T-cell (primary cell): ENCODE results near the gene FBXW12. TPM values are rescaled to one million over a fixed set of nuclear protein-coding genes. Genes with fewer than 3 reads are reported as not detected.

Experiments
- ATAC-seq, 4 experiments: fragments of 200-7000 bp in 3 of 4; fragments of 150-1000 bp in 1 of 4; cut with Tn5 transposase; replicated peaks in 1 of 4; 1 replicate in 3 of 4; 2 replicates in 1 of 4; pipeline ENCODE4 v1.10.0; 2021; ENCODE audit warnings: moderate library complexity in 3 of 4, mild to moderate bottlenecking in 2 of 4, moderate number of reproducible peaks in 1 of 4
- CTCF ChIA-PET, 2 donors: fragments of 300-600 bp; sonication (Branson Sonifier 250); formaldehyde crosslinking; loops; one replicate each; lab custom pipeline; 2022; ENCODE audit warnings: antibody characterized with exemption in 2 of 2; lab: Charles Lee
- POLR2A ChIA-PET, 2 donors: fragments of 300-600 bp; sonication (Branson Sonifier 250); formaldehyde crosslinking; loops; one replicate each; lab custom pipeline; 2022; ENCODE audit warnings: antibody characterized with exemption in 2 of 2; lab: Charles Lee
- DNase-seq, 35 experiments: peaks; one replicate each; pipeline versions ENCODE4 v3.0.0 to v3.0.0-alpha.2; 2013 to 2023
- H3K27ac ChIP-seq: one replicate; pipeline ENCODE4 v1.5.1; 2013; ENCODE audit warnings: low read length
- H3K27me3 ChIP-seq, 2 experiments: replicated peaks in 1 of 2; 1 replicate in 1 of 2; 2 replicates in 1 of 2; pipeline versions ENCODE4 v1.6.1 to v1.7.0; 2013; ENCODE audit warnings: low read length in 1 of 2, mixed read lengths in 1 of 2; ENCODE audit not compliant: control insufficient read depth in 2 of 2, insufficient read depth in 2 of 2; ENCODE audit errors: extremely low read depth in 1 of 2
- H3K36me3 ChIP-seq, 2 donors: 1 replicate in 1 of 2; 2 replicates in 1 of 2; pipeline versions ENCODE4 v1.6.1 to v1.7.0; 2013; ENCODE audit warnings: low read length in 1 of 2; ENCODE audit not compliant: control insufficient read depth in 2 of 2, insufficient read depth in 1 of 2; ENCODE audit errors: extremely low read depth in 1 of 2
- H3K4me1 ChIP-seq, 2 experiments: 1 replicate in 1 of 2; 2 replicates in 1 of 2; pipeline versions ENCODE4 v1.6.1 to v1.7.0; 2013; ENCODE audit warnings: low read length in 2 of 2, mixed read lengths in 1 of 2; ENCODE audit not compliant: insufficient read depth in 2 of 2, control insufficient read depth in 1 of 2; ENCODE audit errors: extremely low read depth in 1 of 2
- H3K4me3 ChIP-seq, 2 donors: 1 replicate in 1 of 2; 2 replicates in 1 of 2; pipeline versions ENCODE4 v1.5.1 to v1.7.0; 2013; ENCODE audit warnings: mild to moderate bottlenecking in 2 of 2, low read length in 1 of 2, moderate library complexity in 1 of 2; ENCODE audit not compliant: control insufficient read depth in 1 of 2; ENCODE audit errors: extremely low read depth in 1 of 2
- H3K9me3 ChIP-seq: 2 replicates; pipeline ENCODE4 v1.7.0; 2013
- H3K27ac Mint-ChIP-seq, 2 donors: one replicate each; pipeline ENCODE4 v1.8.0; 2020 to 2021; ENCODE audit warnings: mild to moderate bottlenecking in 2 of 2, mixed read lengths in 2 of 2
- H3K27me3 Mint-ChIP-seq, 2 donors: one replicate each; pipeline ENCODE4 v1.8.0; 2021 to 2022; ENCODE audit warnings: mixed read lengths in 2 of 2
- H3K36me3 Mint-ChIP-seq: one replicate; pipeline ENCODE4 v1.8.0; 2021; ENCODE audit warnings: mixed read lengths
- H3K4me1 Mint-ChIP-seq, 3 donors: one replicate each; pipeline ENCODE4 v1.8.0; 2020 to 2022; ENCODE audit warnings: mixed read lengths in 3 of 3, mild to moderate bottlenecking in 1 of 3
- H3K4me3 Mint-ChIP-seq, 3 donors: one replicate each; pipeline ENCODE4 v1.8.0; 2020 to 2022; ENCODE audit warnings: mild to moderate bottlenecking in 3 of 3, mixed read lengths in 3 of 3, moderate library complexity in 3 of 3
- H3K9me3 Mint-ChIP-seq, 3 donors: one replicate each; pipeline ENCODE4 v1.8.0; 2020 to 2022; ENCODE audit warnings: mixed read lengths in 3 of 3
- WGBS: methylation state at CpG from one replicate; pipeline ENCODE4 v1.1.5; 2013; ENCODE audit warnings: missing lambda C conversion rate; ENCODE audit not compliant: insufficient coverage; 5-methylcytosine and 5-hydroxymethylcytosine counted together
- total RNA-seq, 35 experiments: library from RNA in 6 of 35; stranded (reverse) in 6 of 35; fragments of 120-200 nt in 1 of 35; gene quantifications; one replicate each; pipeline versions ENCODE4 v1.2.1 to v1.2.4 and lab custom pipeline; 2013 to 2026

FBXW12 gene
- total RNA-seq, 5 donors from 2014 or later (not counting 1 experiment from before 2014, with no cell fraction given): not detected

- no peaks in the 10 kb centered on the region for H3K27me3 Mint-ChIP-seq
- peak in 3 of 35 experiments; percentile 1 to 17 (median 2) for DNase-seq
- H3K27ac ChIP-seq: no peak overlapping the region
- H3K27ac Mint-ChIP-seq: no peak overlapping the region
- ChIA-PET POLR2A (no interaction called here), CTCF (no interaction called here)
- no peak for ATAC-seq
- WGBS: 91% methylated on average over 21 of the region's 31 CpGs
- no peaks in the 10 kb centered on the region for H3K36me3 ChIP-seq
- no peaks in the 10 kb centered on the region for H3K4me1 Mint-ChIP-seq
- H3K4me1 ChIP-seq: no peaks in the 10 kb centered on the region
- no peaks in the 10 kb centered on the region for H3K27me3 ChIP-seq
- no peaks in the 10 kb centered on the region for H3K9me3 Mint-ChIP-seq
- no peaks in the 10 kb centered on the region for H3K9me3 ChIP-seq
- no peak overlapping the region for H3K4me3 ChIP-seq
- H3K4me3 Mint-ChIP-seq: no peak overlapping the region
- H3K36me3 Mint-ChIP-seq: no peaks in the 10 kb centered on the region
Measured at GRCh38 chr3:48409291-48410201, 37.5 kb downstream of the FBXW12 start.

DNA sequence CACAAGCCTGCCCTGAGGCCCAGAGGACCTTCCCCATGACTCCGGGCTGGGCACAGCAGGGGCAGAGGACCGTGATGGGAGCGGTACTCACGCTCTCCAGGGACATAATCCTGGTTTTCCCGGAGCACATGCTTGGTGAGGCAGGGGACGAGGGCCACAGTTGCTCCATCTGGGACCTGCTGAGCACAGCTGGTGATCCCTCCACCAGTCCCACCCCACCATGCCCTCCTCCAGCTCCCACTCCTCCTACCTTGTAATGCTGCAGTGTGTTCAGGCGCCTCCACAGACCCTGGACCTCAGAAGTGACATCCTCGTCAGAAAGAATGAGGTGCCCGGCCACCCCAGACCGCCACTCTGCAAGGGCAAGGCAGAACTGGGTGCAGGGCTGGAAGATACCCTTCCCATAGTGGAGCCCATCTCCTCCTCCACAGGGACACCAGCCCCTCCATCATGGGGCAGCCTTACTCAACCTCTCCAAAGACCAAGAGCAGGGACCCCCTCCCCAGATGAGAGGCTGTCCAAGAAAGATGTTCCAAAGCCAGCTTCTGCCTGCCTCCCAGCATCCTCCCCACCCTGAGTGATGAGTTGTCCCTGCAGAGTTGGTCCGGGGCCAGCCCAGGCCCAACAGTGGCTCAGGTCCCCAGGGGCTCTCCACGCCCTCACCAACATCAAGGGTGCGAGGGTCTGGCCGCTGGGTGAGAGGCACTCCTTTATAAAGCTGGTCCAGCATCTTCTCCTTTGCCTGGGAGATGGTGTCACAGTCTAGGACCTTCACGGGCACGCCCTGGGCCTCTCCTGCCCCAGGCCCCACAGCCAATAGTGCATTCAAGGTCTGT is 38.4 kb downstream of the FBXW12 start:
- no peak overlapping the region for H3K4me3 ChIP-seq
- H3K27me3 ChIP-seq: no peaks in the 10 kb centered on the region
- Mint-ChIP-seq H3K4me1 (no peaks in the 10 kb centered on the region), H3K27me3 (no peaks in the 10 kb centered on the region), H3K36me3 (no peaks in the 10 kb centered on the region), H3K4me3 (no peak overlapping the region), H3K27ac (no peak overlapping the region), H3K9me3 (no peaks in the 10 kb centered on the region)
- WGBS: 85% methylated on average over 15 of the region's 16 CpGs
- ChIA-PET CTCF (no interaction called here), POLR2A (no interaction called here)
- peak in 2 of 35 experiments; percentile 1 to 2 for DNase-seq
- no peak overlapping the region for H3K27ac ChIP-seq
- H3K4me1 ChIP-seq: no peaks in the 10 kb centered on the region
- no peaks in the 10 kb centered on the region for H3K9me3 ChIP-seq
- no peaks in the 10 kb centered on the region for H3K36me3 ChIP-seq
- no peak for ATAC-seq

- CTCF ChIA-PET: no interaction called here
- POLR2A ChIA-PET: no interaction called here
Measured at GRCh38 chr3:48411041-48411588, 39.1 kb downstream of the FBXW12 start.

DNA sequence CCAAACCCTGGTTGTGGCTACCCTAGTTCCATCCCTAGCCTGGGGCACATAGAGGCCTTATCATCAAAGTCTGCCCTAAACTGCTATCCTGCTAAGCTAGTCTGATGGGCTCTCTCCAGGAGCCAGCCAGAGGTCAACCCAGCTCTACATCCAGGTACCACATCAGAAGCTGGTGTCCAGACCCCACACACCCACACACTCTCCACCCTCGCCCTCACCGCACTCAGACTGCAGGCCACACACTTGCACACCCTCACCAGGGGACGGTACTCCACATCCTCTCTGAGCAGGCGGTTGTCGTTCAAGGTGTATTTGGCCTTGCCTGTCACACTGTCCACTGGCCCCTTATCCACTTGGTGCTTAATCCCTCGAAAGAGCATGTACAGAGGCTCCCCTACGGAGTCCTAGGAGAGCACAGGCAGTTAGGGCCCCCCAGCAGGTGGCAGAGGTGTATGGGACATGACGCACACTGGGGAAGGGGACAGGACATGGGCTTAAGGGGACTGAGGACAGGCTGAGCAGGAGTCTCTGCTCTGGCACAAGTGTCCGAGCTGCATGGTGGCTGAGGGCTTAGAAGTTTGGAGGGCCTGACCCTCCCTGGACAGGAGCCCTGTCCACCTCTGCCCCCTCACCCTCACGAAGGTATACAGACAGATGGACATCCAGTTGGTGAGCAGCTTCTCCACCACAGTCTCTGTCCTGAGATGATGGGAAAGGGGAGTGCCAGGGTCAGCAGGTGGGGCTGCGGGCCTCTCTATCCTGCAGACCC is 39.8 kb downstream of the FBXW12 start:
- Histone ChIP-seq H3K27ac (no peak overlapping the region), H3K9me3 (no peaks in the 10 kb centered on the region), H3K36me3 (no peaks in the 10 kb centered on the region), H3K4me1 (no peaks in the 10 kb centered on the region), H3K27me3 (no peaks in the 10 kb centered on the region), H3K4me3 (no peak overlapping the region)
- ATAC-seq: no peak
- Mint-ChIP-seq H3K27ac (no peak overlapping the region), H3K36me3 (no peaks in the 10 kb centered on the region), H3K9me3 (no peaks in the 10 kb centered on the region), H3K4me3 (no peak overlapping the region), H3K27me3 (no peaks in the 10 kb centered on the region), H3K4me1 (no peaks in the 10 kb centered on the region)
- no peak for DNase-seq
- CTCF ChIA-PET: interaction anchor here in 1 of 2 donors (0.6 kb wide), 1 partner anchor 36 kb away, joined by 3 read pairs; no protein-coding TSS in a partner anchor
- POLR2A ChIA-PET: interaction anchor here in 1 of 2 donors (0.7 kb wide), 1 partner anchor 25 kb away, joined by 3 read pairs; no protein-coding TSS in a partner anchor
- WGBS: 82% methylated on average over 7 of the region's 11 CpGs

More at GRCh38 chr3:48411041-48411588, 39.1 kb downstream of the FBXW12 start:
- H3K9me3 Mint-ChIP-seq: no peaks in the 10 kb centered on the region
- DNase-seq (no peak), ATAC-seq (no peak)
- Histone ChIP-seq H3K27ac (no peak overlapping the region), H3K4me3 (no peak overlapping the region), H3K27me3 (no peaks in the 10 kb centered on the region), H3K4me1 (no peaks in the 10 kb centered on the region), H3K36me3 (no peaks in the 10 kb centered on the region), H3K9me3 (no peaks in the 10 kb centered on the region)
- H3K4me3 Mint-ChIP-seq: no peak overlapping the region
- no peaks in the 10 kb centered on the region for H3K4me1 Mint-ChIP-seq
- H3K36me3 Mint-ChIP-seq: no peaks in the 10 kb centered on the region
- H3K27ac Mint-ChIP-seq: no peak overlapping the region
- WGBS: 83% methylated on average over 7 of the region's 9 CpGs
- no peaks in the 10 kb centered on the region for H3K27me3 Mint-ChIP-seq

DNA sequence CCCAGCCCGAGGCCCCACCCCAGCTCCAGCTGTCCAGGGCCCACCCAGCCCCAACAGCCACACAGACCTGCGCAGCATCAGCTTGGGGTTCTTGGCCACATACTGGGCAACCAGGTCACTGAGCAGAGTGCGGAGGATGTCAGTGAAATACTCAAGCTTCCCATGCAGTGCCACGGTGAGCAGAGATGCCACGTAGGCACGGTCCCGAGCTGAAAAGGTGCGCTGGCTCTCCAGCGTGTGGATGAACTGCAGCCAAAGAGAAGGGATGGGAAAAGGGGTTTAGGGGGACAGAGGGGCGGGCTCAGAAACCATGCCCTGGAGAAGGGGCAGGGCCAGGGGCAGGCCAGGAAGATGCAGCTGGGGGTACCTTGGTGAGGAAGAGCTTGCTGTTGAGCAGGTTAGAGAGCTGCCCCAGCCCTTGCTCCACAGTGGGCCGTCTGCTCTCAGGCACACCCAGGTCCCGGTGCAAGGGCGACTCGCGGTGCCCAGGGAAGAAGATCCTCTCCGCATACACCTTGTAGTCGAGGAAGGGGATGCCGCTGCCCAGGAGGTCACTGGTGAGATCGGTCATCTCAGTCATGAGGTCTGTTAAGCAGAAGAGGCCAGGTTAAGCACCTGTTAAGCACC is 40.5 kb downstream of the FBXW12 start:
- no peaks in the 10 kb centered on the region for H3K36me3 Mint-ChIP-seq
- Histone ChIP-seq H3K27me3 (no peaks in the 10 kb centered on the region), H3K27ac (no peak overlapping the region), H3K4me3 (no peak overlapping the region), H3K36me3 (no peaks in the 10 kb centered on the region), H3K4me1 (no peaks in the 10 kb centered on the region), H3K9me3 (no peaks in the 10 kb centered on the region)
- no peaks in the 10 kb centered on the region for H3K27me3 Mint-ChIP-seq
- WGBS: 91% methylated on average over 18 of the region's 19 CpGs
- no peak overlapping the region for H3K27ac Mint-ChIP-seq
- no peaks in the 10 kb centered on the region for H3K4me1 Mint-ChIP-seq
- no peaks in the 10 kb centered on the region for H3K9me3 Mint-ChIP-seq
- DNase-seq (no peak), ATAC-seq (no peak)
- no peak overlapping the region for H3K4me3 Mint-ChIP-seq
- CTCF ChIA-PET: interaction anchor here (0.6 to 1.1 kb wide), 2 partner anchors 35 to 53 kb away, joined by 3 read pairs; a partner anchor contains a TSS
- POLR2A ChIA-PET: interaction anchor here in 1 of 2 donors (0.7 kb wide), 1 partner anchor 25 kb away, joined by 3 read pairs; no protein-coding TSS in a partner anchor
